ENCODE results near the gene CACNA1H.
"Not testable (repeated sequence)": the region's sequence is repeated elsewhere in the genome, so short reads cannot be mapped to it uniquely, and the experiment has no call there.

DNA sequence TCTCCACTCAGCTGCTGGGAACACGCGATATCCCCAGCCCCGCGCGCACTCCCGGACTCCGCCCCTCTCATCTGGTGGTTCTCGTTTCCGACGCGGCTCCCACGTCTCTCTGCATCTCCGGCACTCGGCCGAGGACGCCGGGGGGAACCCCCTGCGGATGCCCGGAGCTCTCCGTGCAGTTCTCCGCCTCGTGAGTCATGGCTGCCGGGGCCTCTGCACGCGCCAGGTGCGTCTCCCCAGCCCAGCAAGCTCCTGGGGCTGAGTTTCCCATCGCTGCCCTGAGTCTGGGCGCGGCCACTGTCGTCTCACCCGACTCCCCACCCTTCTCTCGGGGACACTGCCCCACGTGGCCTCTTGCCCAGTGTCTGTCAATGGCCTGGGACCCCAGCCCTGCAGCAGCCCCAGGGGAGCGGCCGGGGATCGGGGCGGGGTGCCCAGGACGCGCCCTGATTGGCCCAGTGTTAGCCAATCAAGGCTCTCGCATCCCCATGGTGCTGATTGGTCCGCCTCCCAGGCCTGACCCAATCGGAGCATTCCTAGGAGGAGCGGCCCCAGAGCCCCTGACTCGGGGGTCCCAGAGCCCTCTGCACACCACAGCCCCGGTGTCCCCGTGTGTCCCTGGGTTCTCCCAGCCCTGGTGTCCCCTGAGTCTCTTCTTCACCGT is 100.9 kb downstream of the CACNA1H start:
- TF ChIP-seq, protein P1, sequence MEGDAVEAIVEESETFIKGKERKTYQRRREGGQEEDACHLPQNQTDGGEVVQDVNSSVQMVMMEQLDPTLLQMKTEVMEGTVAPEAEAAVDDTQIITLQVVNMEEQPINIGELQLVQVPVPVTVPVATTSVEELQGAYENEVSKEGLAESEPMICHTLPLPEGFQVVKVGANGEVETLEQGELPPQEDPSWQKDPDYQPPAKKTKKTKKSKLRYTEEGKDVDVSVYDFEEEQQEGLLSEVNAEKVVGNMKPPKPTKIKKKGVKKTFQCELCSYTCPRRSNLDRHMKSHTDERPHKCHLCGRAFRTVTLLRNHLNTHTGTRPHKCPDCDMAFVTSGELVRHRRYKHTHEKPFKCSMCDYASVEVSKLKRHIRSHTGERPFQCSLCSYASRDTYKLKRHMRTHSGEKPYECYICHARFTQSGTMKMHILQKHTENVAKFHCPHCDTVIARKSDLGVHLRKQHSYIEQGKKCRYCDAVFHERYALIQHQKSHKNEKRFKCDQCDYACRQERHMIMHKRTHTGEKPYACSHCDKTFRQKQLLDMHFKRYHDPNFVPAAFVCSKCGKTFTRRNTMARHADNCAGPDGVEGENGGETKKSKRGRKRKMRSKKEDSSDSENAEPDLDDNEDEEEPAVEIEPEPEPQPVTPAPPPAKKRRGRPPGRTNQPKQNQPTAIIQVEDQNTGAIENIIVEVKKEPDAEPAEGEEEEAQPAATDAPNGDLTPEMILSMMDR (IDR thresholded peaks at IDR 0.05), result not testable (repeated sequence)
- not testable (repeated sequence) for TF ChIP-seq TCF7L2 (IDR thresholded peaks at IDR 0.05; ENCODE audit: low read depth, low read length)
